ENCODE results near the gene TMEM147.

Gene TMEM147

GRCh38 chr19:35519291-35519690 is 26.1 kb upstream of the TMEM147 start:
- no peak for DNase-seq (ENCODE audit: low read depth in 2 of 2)

GRCh38 chr19:35521124-35521743 is 24.2 kb upstream of the TMEM147 start:
- DNase-seq (ENCODE audit: low read depth in 2 of 2) = no peak

DNA sequence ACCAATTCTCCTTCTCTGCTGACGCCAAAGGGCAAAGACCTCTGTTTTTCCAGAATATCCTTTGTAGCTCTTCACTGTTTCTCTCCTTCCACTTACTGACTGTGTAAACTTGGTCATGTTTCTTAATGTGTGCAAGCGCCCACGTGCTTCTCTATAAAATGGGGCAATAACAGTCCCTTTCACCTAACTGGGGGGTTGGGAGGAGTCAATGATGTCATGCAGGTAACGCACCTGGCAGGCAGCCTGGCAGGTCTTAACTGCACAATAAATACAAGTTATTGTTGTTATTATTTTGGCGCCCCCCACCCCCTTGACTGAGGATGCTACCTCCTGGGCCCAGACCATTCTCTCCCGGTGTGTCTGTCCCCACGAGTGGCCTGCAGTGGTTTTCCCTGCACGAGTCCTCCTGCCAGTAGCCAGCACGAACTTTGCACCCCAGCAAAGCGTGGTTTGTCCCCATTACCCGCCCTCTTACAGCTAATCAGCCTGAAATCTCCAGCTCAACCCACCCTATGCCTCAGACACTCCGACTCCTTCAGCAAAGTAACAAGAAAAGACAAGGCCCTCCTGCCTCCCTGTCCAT is 22.6 kb upstream of the TMEM147 start:
- DNase-seq (ENCODE audit: low read depth in 2 of 2) = no peak

GRCh38 chr19:35524181-35524837 is 21.1 kb upstream of the TMEM147 start:
- DNase-seq (ENCODE audit: low read depth in 2 of 2) = no peak

- DNase-seq (ENCODE audit: low read depth in 2 of 2) = no peak
These were observed 19.6 kb upstream of the TMEM147 start for GRCh38 chr19:35525873-35526272.

GRCh38 chr19:35528218-35529038 is 17.0 kb upstream of the TMEM147 start, which contains the start of gene SBSN:
Gene SBSN (minus strand): TSS chr19:35528311. CDS start chr19:35528281, 30 bp downstream.
- DNase-seq (ENCODE audit: low read depth in 2 of 2) = no peak

GRCh38 chr19:35529241-35530218 is 15.9 kb upstream of the TMEM147 start:
- DNase-seq (ENCODE audit: low read depth in 2 of 2) = no peak

DNA sequence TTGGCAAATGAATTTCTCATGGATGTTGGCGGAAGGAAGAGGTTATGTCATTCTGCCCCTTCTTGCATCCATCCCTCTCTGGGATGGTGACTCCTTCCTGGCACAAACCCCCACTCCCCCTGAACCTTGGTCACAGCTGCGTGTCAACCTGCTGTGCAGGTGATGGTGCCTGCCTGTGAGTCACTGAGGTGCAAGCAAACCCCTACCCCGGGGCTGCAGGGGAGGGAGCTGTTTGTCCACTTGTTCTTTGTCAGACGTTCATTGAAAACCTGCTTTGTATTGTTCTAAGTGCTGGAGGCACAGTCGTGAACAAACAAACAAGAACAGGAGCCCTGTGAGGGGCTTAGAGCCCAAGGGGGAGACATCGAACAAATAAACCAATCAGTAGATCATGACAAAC is 14.1 kb upstream of the TMEM147 start:
- no peak for DNase-seq (ENCODE audit: low read depth in 2 of 2)

- no peak for DNase-seq (ENCODE audit: low read depth in 2 of 2)
These were observed 12.1 kb upstream of the TMEM147 start, which contains the start of gene GAPDHS for GRCh38 chr19:35533201-35533821. Gene GAPDHS (plus strand): TSS chr19:35533456. CDS start chr19:35533528, 72 bp downstream.

DNA sequence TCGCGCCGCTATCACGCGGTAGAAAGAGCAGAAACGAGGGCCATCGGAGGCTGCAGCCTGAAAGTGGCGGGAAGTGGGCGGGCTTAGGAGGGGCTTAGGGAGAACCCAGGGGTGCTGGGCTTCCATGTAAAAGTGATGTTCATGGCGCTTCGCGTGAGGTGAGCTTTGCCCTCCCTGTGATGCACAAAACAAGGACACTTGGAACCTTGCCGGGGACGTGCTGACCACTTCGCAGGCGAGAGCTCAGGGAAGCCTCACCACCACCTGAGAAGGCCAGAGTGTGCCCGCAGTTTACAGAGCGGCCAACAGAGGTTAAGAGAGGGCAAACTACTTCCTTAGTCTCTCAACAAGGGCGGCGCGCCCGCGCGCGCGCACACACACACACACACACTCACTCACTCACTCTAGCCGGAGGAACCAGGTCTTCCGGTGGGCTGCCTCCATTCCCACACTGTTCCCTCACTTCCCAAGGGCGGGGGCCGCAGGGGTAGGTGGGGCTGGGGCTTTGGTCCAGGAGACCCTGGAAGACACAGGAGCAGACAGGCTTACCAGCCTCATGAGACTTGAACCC is 11.5 kb upstream of the TMEM147 start:
- peak in 1 of 2 donors; percentile 34 for DNase-seq (ENCODE audit: low read depth in 2 of 2)

DNA sequence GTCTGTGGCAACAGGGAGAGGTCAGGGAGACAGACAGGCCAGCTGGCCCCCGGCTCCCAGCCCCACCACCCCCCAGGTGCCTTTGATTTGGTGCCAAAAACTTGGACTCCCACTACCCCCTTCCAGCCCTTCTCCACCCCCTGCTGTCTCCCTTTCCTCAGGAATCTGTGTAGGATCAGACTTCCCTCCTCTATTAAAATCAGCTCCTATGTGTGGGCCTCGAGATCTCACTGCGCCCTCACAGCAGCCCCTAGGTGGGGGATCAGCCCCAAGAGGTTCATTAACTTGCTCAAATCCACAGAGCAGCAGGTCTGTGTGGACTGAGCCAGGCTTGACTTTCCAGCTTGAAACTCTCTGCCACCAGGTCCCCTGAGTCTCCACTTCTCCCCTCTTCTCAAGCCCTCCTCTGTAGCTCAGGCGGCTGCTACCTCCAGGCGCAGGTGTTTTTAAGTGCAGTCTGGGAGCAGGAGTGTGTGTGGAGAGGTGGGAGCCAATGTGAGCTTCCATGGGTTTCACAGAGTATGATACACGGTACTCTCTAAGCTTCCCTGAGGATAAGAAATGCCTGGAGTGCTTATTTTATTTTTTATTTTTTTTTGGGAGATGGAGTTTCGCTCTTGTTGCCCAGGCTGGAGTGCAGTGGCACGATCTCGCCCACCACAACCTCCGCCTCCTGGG is 10.5 kb upstream of the TMEM147 start:
- no peak for DNase-seq (ENCODE audit: low read depth in 2 of 2)

DNA sequence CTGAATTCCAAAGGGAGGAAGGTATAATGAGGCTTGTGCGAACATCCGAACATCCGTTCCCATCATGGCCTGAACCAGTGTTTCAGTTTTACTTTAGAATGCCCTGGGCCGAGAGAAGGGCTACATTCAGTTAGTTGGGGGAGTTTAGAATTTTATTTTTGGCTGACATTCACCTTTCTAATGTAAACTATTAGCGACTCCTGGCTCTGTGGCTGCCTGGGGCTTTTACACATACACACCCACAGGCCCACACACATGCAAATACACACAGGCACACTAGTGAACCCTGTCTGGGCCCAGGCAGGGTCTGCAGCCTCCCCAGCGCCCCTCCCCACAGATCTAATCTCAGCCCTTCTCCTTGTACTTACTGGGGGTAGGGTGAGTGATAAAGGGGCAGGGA is 6.1 kb upstream of the TMEM147 start:
- no peak for DNase-seq (ENCODE audit: low read depth in 2 of 2)

GRCh38 chr19:35539850-35540249 is 5.6 kb upstream of the TMEM147 start:
- DNase-seq (ENCODE audit: low read depth in 2 of 2) = no peak

DNA sequence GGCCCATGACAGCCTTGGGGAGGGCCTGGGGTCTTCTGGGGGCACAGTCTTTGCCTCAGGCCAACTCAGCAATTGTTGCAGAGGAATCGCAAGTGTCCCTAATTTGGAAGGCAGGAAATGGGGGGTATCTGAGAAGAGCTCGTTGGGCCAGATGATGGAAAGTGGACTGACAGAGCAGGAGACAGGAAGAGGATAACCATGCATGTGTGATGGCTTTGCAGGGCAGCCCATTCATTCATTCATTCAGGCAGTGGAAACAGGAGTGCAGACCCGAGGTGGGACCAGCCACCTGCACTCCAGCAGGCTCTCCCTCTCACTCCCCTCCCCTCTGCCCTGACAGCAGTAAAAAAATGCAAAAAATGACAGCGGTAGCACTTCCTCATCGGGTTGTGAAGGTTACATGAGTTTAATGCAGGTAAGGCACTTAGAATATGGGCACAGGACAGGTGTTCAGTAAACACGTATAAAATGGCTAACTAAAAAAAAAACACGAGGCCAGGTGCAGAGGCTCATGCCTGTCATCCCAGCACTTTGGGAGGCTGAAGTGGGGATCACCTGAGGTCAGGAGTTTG is 5.0 kb upstream of the TMEM147 start:
- no peak for DNase-seq (ENCODE audit: low read depth in 2 of 2)

DNA sequence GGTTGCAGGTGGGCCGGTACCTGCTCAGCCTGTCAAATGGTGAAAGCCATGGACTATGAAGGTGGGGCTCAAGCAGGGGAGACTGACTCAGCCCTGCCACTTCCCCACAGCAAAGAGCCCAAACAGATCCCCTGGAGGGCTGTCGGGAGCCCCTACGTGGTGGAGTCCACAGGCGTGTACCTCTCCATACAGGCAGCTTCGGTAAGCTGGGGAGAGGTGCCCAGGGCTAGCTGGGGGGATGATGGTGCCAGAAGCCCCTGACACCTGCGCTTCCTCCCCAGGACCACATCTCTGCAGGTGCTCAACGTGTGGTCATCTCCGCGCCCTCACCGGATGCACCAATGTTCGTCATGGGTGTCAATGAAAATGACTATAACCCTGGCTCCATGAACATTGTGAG is 3.2 kb upstream of the TMEM147 start:
- no peak for DNase-seq (ENCODE audit: low read depth in 2 of 2)

DNA sequence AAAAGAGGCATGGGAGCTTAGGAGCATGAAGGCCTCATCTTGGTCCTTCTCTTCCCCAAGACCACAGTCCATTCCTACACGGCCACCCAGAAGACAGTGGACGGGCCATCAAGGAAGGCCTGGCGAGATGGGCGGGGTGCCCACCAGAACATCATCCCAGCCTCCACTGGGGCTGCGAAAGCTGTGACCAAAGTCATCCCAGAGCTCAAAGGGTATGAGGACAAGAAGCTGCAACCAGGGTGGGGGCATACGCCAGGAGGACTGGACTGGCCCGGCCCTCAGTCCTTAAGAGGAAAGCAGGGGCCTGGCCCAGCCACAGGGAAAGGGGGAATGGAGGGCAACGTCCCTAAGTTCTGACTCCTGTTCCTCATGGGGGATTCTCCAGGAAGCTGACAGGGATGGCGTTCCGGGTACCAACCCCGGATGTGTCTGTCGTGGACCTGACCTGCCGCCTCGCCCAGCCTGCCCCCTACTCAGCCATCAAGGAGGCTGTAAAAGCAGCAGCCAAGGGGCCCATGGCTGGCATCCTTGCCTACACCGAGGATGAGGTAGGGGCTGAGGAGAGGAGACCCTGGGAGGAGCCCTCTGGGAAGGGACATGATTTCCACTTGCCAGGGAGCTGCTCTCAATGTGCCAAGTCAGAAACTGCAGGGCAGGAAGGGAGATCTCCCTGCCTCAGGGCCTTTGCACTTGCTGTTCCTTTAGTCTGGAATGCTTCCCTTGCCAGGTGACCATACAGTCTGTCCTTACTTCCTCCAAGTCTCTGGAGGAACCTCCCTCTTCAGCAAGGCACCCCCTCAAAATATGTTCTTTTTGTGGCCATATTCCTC is 1.9 kb upstream of the TMEM147 start:
- no peak for DNase-seq (ENCODE audit: low read depth in 2 of 2)

- no peak for DNase-seq (ENCODE audit: low read depth in 2 of 2)
These were observed 1.2 kb upstream of the TMEM147 start for GRCh38 chr19:35544110-35544802.

DNA sequence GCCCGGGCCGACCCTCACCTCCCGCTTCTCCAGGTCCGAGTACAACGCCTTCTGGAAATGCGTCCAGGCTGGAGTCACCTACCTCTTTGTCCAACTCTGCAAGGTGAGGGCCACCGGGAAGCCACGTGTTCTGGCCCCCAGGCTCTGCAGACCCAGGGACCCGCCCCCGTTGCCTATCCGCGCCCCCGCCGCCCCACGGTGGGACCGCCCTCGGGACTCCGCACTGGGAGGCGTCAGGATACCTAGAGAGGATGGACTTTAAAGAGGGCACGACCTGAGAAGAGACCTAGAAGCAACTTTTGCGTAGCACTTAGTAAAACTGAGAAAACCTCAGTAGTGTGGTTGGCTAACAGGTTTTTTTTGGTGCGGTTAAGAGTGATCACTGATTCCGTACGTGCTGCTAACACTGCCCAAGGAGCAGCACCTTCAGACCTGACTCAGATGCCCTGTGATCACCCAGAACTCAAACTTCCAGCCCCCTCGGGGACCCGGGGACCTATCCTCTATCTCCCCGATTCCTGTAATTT is 492 bp downstream of the TMEM147 start:
- peak; percentile 67 to 74 for DNase-seq (ENCODE audit: low read depth in 2 of 2)
